GM06990 (cell line): ENCODE data around the gene PRMT9.

Experiments
- DNase-seq: peaks from one replicate; pipeline ENCODE4 v3.0.0-alpha.2; 2011; ENCODE audit not compliant: insufficient read length; ENCODE audit errors: extremely low read depth
- H3K27me3 ChIP-seq: replicated peaks from 2 replicates; pipeline ENCODE4 v1.6.0; 2011; ENCODE audit warnings: low read length; ENCODE audit not compliant: control insufficient read depth, insufficient read depth
- H3K36me3 ChIP-seq: 2 replicates; pipeline ENCODE4 v1.5.1; 2011; ENCODE audit warnings: low read length; ENCODE audit not compliant: control insufficient read depth, insufficient read depth
- H3K4me3 ChIP-seq: replicated peaks from 2 replicates; pipeline ENCODE4 v1.5.1; 2011; ENCODE audit warnings: low read depth, mild to moderate bottlenecking, control low read depth, low read length
- CTCF ChIP-seq: IDR thresholded peaks from 2 replicates; pipeline ENCODE4 v1.5.1; 2011; ENCODE audit warnings: low read length, control low read depth, mild to moderate bottlenecking, inconsistent platforms; ENCODE audit not compliant: insufficient read depth, poor library complexity, severe bottlenecking

PRMT9 gene

GRCh38 chr4:147683717-147684700, at the start of gene PRMT9:
TSS of gene PRMT9 (minus strand) at chr4:147684163. CDS start at chr4:147683987, 176 bp downstream.
- Histone ChIP-seq H3K4me3 (peak within 1 kb of the TSS; percentile 96), H3K27me3 (no peaks in the 10 kb centered on the region), H3K36me3 (peaks cover under 1% of the 10 kb centered on the region)
- peak; percentile 94 for DNase-seq
- TF ChIP-seq CTCF = no peak

GRCh38 chr4:147732518-147733235, 48.7 kb upstream of the PRMT9 start:
- H3K27me3 ChIP-seq = no peaks in the 10 kb centered on the region
- DNase-seq = no peak
- no peaks in the 10 kb centered on the region for H3K36me3 ChIP-seq
- H3K4me3 ChIP-seq = peak overlapping the region; percentile 79
- no peak for TF ChIP-seq CTCF

- Histone ChIP-seq H3K36me3 (no peaks in the 10 kb centered on the region), H3K27me3 (no peaks in the 10 kb centered on the region), H3K4me3 (peak within 1 kb of the TSS; percentile 79)
- TF ChIP-seq CTCF = no peak
- DNase-seq = peak; percentile 86
Observed at GRCh38 chr4:147731580-147732517, 47.9 kb upstream of the PRMT9 start, which contains the start of gene ARHGAP10. TSS of gene ARHGAP10 (plus strand) at chr4:147732088. CDS start at chr4:147732302, 214 bp downstream.

GRCh38 chr4:147730333-147730732, 46.4 kb upstream of the PRMT9 start:
- no peaks in the 10 kb centered on the region for H3K36me3 ChIP-seq
- TF ChIP-seq CTCF = no peak
- no peaks in the 10 kb centered on the region for H3K27me3 ChIP-seq

GRCh38 chr4:147727476-147728028, 43.6 kb upstream of the PRMT9 start:
- H3K27me3 ChIP-seq = no peaks in the 10 kb centered on the region
- no peak for TF ChIP-seq CTCF
- DNase-seq = no peak

More at GRCh38 chr4:147730333-147730732, 46.4 kb upstream of the PRMT9 start:
- no peak for DNase-seq
- no peak overlapping the region for H3K4me3 ChIP-seq

More at GRCh38 chr4:147727476-147728028, 43.6 kb upstream of the PRMT9 start:
- H3K4me3 ChIP-seq = no peak overlapping the region
- H3K36me3 ChIP-seq = no peaks in the 10 kb centered on the region
